Loucy (cell line): Measurements from ENCODE around the gene NAA11.

ENCODE experiments used
- H2AFZ ChIP-seq: fragments of 200-600 bp; sonication (generic); 2 replicates; pipeline ENCODE4 v1.6.0; 2016; ENCODE audit warnings: antibody characterized with exemption, mild to moderate bottlenecking, low read length, moderate library complexity
- H3F3A ChIP-seq: fragments of 200-600 bp; 2 replicates; pipeline ENCODE4 v1.6.0; 2016; ENCODE audit warnings: antibody characterized with exemption, low read depth, mild to moderate bottlenecking
- H3K27me3 ChIP-seq: fragments of 200-600 bp; sonication (generic); 2 replicates; pipeline ENCODE4 v1.6.1; 2014; ENCODE audit warnings: low read length, mild to moderate bottlenecking; ENCODE audit not compliant: insufficient read depth, poor library complexity, severe bottlenecking
- H3K36me3 ChIP-seq: fragments of 200-600 bp; sonication (generic); 2 replicates; pipeline ENCODE4 v1.6.1; 2016; ENCODE audit warnings: low read length; ENCODE audit not compliant: insufficient read depth
- H3K4me1 ChIP-seq: fragments of 200-600 bp; sonication (generic); 2 replicates; pipeline ENCODE4 v1.5.1; 2014; ENCODE audit warnings: low read length, mild to moderate bottlenecking; ENCODE audit not compliant: insufficient read depth, poor library complexity, severe bottlenecking
- H3K4me2 ChIP-seq: fragments of 200-600 bp; sonication (generic); 2 replicates; pipeline ENCODE4 v1.6.0; 2014; ENCODE audit warnings: antibody characterized with exemption, low read length, low read depth, mild to moderate bottlenecking; ENCODE audit not compliant: poor library complexity, severe bottlenecking
- H3K4me3 ChIP-seq: fragments of 200-600 bp; sonication (generic); 2 replicates; pipeline ENCODE4 v1.5.1; 2014; ENCODE audit warnings: low read length, mild to moderate bottlenecking, mixed read lengths; ENCODE audit not compliant: poor library complexity, severe bottlenecking
- H3K79me2 ChIP-seq: fragments of 200-600 bp; sonication (generic); 2 replicates; pipeline ENCODE4 v1.6.1; 2014; ENCODE audit warnings: low read length; ENCODE audit not compliant: insufficient read depth
- H3K9ac ChIP-seq: fragments of 200-600 bp; sonication (generic); 2 replicates; pipeline ENCODE4 v1.6.0; 2014; ENCODE audit warnings: mild to moderate bottlenecking, low read depth, low read length, moderate library complexity; ENCODE audit not compliant: poor library complexity, severe bottlenecking
- H3K9me2 ChIP-seq: fragments of 200-600 bp; sonication (generic); replicated peaks from 2 replicates; pipeline ENCODE4 v1.6.1; 2016; ENCODE audit warnings: low read depth, low read length, mixed read lengths
- H3K9me3 ChIP-seq: fragments of 200-600 bp; sonication (generic); 2 replicates; pipeline ENCODE4 v1.6.1; 2014; ENCODE audit warnings: mild to moderate bottlenecking, antibody characterized with exemption, low read length, low read depth; ENCODE audit not compliant: insufficient read depth
- H4K20me1 ChIP-seq: fragments of 200-600 bp; sonication (generic); 2 replicates; pipeline ENCODE4 v1.6.0; 2014; ENCODE audit warnings: antibody characterized with exemption, low read length, mild to moderate bottlenecking; ENCODE audit not compliant: insufficient read depth, poor library complexity, severe bottlenecking
- CTCF ChIP-seq: fragments of 200-600 bp; sonication (generic); conservative IDR thresholded peaks from 2 replicates; pipeline ENCODE4 v1.5.1; 2014; ENCODE audit warnings: mild to moderate bottlenecking, antibody characterized with exemption, low read length
- EZH2phosphoT487 ChIP-seq: fragments of 200-600 bp; IDR thresholded peaks from 2 replicates; pipeline ENCODE4 v1.6.1; 2018; ENCODE audit warnings: antibody characterized with exemption, mild to moderate bottlenecking, moderate library complexity, borderline replicate concordance

The NAA11 gene

GRCh38 chr4:79340568-79340967, 14.7 kb upstream of the NAA11 start:
- Histone ChIP-seq H2AFZ (no peak overlapping the region), H3K36me3 (no peaks in the 10 kb centered on the region), H4K20me1 (no peaks in the 10 kb centered on the region), H3F3A (no peaks in the 10 kb centered on the region), H3K9me3 (peaks cover 18% of the 10 kb centered on the region; the same call in 1 of the 2 replicates), H3K4me2 (no peak overlapping the region), H3K79me2 (no peaks in the 10 kb centered on the region), H3K4me3 (no peak overlapping the region), H3K4me1 (no peaks in the 10 kb centered on the region), H3K27me3 (no peaks in the 10 kb centered on the region), H3K9me2 (no peaks in the 10 kb centered on the region), H3K9ac (no peak overlapping the region)
- TF ChIP-seq EZH2phosphoT487 (no peak), CTCF (no peak)

- Histone ChIP-seq H4K20me1 (no peaks in the 10 kb centered on the region), H2AFZ (no peak overlapping the region), H3K36me3 (no peaks in the 10 kb centered on the region), H3K9me2 (no peaks in the 10 kb centered on the region), H3K79me2 (no peaks in the 10 kb centered on the region), H3K9me3 (peaks cover 11% of the 10 kb centered on the region; the same call in 1 of the 2 replicates), H3K4me1 (peaks cover 4% of the 10 kb centered on the region), H3K9ac (no peak overlapping the region), H3K27me3 (no peaks in the 10 kb centered on the region), H3F3A (no peaks in the 10 kb centered on the region), H3K4me3 (no peak overlapping the region), H3K4me2 (no peak overlapping the region)
- TF ChIP-seq CTCF (no peak), EZH2phosphoT487 (no peak)
These were observed 12.3 kb upstream of the NAA11 start for GRCh38 chr4:79338148-79338547.

- Histone ChIP-seq H3K9me3 (no peaks in the 10 kb centered on the region), H4K20me1 (no peaks in the 10 kb centered on the region), H3K36me3 (no peaks in the 10 kb centered on the region), H3K4me1 (peaks cover 24% of the 10 kb centered on the region), H3K27me3 (no peaks in the 10 kb centered on the region), H3K79me2 (no peaks in the 10 kb centered on the region), H2AFZ (no peak overlapping the region), H3K9me2 (no peaks in the 10 kb centered on the region), H3K4me2 (no peak overlapping the region), H3F3A (0 out of 2 replicates have a peak, but pooled peaks cover 4% of the 10 kb centered on the region), H3K9ac (no peak overlapping the region), H3K4me3 (no peak overlapping the region)
- no peak for TF ChIP-seq CTCF
- TF ChIP-seq EZH2phosphoT487: no peak
These were observed 8.9 kb upstream of the NAA11 start for GRCh38 chr4:79334783-79335182.
